AG04450 (cell line): ENCODE measurements around the gene UCHL5. TPM values are rescaled to one million over a fixed set of nuclear protein-coding genes. Genes with fewer than 3 reads are reported as not detected.
"Not testable (repeated sequence)": the region's sequence is repeated elsewhere in the genome, so short reads cannot be mapped to it uniquely, and the experiment has no call there.

Source experiments
- CTCF ChIA-PET: fragments of 300-600, 350-600 bp; formaldehyde crosslinking; extraction: SDS; loops from one replicate; lab custom pipeline; 2022; ENCODE audit warnings: antibody characterized with exemption, inconsistent platforms; lab: Charles Lee
- POLR2A ChIA-PET: fragments of 350-600 bp; formaldehyde crosslinking; extraction: SDS; loops from one replicate; lab custom pipeline; 2021; ENCODE audit warnings: antibody characterized with exemption, inconsistent platforms; lab: Yijun Ruan, JAX
- DNase-seq: peaks from one replicate; pipeline ENCODE4 v3.0.0-alpha.2; 2011; ENCODE audit warnings: low read depth, low spot score
- H3K27ac ChIP-seq: one replicate; pipeline ENCODE4 v1.5.1; 2012; ENCODE audit warnings: low read depth, low read length, control low read depth
- H3K27me3 ChIP-seq: one replicate; pipeline ENCODE4 v1.6.0; 2012; ENCODE audit warnings: low read length; ENCODE audit not compliant: control insufficient read depth, insufficient read depth
- H3K4me3 ChIP-seq: 2 replicates; pipeline ENCODE4 v1.5.1; 2011; ENCODE audit warnings: mild to moderate bottlenecking, low read depth, low read length, control low read depth
- H3K9me3 ChIP-seq: 2 replicates; pipeline ENCODE4 v1.5.1; 2012; ENCODE audit warnings: low read length; ENCODE audit not compliant: control insufficient read depth, insufficient read depth
- CTCF ChIP-seq: IDR thresholded peaks from 2 replicates; pipeline ENCODE4 v1.5.1; 2011; ENCODE audit warnings: low read depth, low read length, control low read depth, inconsistent platforms
- polyA plus RNA-seq: library from polyadenylated mRNA; depleted of rRNA; stranded (reverse); fragments of >200 nt; gene quantifications from 2 replicates; pipeline ENCODE4 v1.2.3, GENCODE V29; 2011

The UCHL5 gene
- polyA plus RNA-seq, 1 experiment: 28.8 TPM

GRCh38 chr1:192984080-192984479, 75.1 kb downstream of the UCHL5 start:
- H3K4me3 ChIP-seq: no peak overlapping the region
- no peak for DNase-seq
- H3K27ac ChIP-seq: no peak overlapping the region
- no peak for TF ChIP-seq CTCF
- H3K27me3 ChIP-seq: no peaks in the 10 kb centered on the region
- ChIA-PET POLR2A (no interaction called here), CTCF (no interaction called here)
- H3K9me3 ChIP-seq: peaks cover 3% of the 10 kb centered on the region; the same call in 1 of the 2 replicates

- ChIA-PET CTCF (no interaction called here), POLR2A (no interaction called here)
- TF ChIP-seq CTCF: no peak
- Histone ChIP-seq H3K27ac (no peak overlapping the region), H3K27me3 (no peaks in the 10 kb centered on the region), H3K9me3 (peaks cover 3% of the 10 kb centered on the region; the same call in 1 of the 2 replicates), H3K4me3 (no peak overlapping the region)
- DNase-seq: no peak
Measured at GRCh38 chr1:192983349-192983980, 75.7 kb downstream of the UCHL5 start.

- CTCF ChIA-PET: no interaction called here
- DNase-seq: no peak
- no peak for TF ChIP-seq CTCF
- Histone ChIP-seq H3K4me3 (no peak overlapping the region), H3K27me3 (no peaks in the 10 kb centered on the region), H3K27ac (no peak overlapping the region), H3K9me3 (no peaks in the 10 kb centered on the region)
- POLR2A ChIA-PET: no interaction called here
Measured at GRCh38 chr1:192980856-192981255, 78.3 kb downstream of the UCHL5 start.

DNA sequence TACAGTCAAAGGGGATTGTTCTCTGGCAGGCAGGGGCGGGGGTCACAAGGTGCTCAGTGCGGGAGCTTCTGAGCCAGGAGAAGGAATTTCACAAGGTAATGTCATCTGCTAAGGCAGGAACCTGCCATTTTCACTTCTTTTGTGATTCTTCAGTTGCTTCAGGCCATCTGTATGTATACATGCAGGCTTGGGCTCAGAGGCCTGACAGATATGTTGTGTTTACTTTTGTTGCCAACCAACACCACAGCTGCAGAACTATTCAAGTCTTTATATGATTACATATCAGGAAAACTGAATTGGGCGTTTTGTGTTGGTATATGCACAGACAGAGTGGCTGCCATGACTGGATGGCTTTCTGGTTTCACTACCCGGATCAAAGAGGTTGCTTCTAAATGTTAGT, 78.8 kb downstream of the UCHL5 start:
- H3K9me3 ChIP-seq, H3K27ac ChIP-seq, CTCF ChIA-PET, DNase-seq, POLR2A ChIA-PET, H3K4me3 ChIP-seq, H3K27me3 ChIP-seq: not testable (repeated sequence)

GRCh38 chr1:192979542-192979941, 79.6 kb downstream of the UCHL5 start:
- TF ChIP-seq CTCF: no peak
- no peaks in the 10 kb centered on the region for H3K27me3 ChIP-seq
- CTCF ChIA-PET: no interaction called here
- H3K27ac ChIP-seq: no peak overlapping the region
- H3K9me3 ChIP-seq: no peaks in the 10 kb centered on the region
- H3K4me3 ChIP-seq: no peak overlapping the region
- POLR2A ChIA-PET: no interaction called here
- DNase-seq: no peak
